RKO (cell line): ENCODE results near the gene OR4C11.

ENCODE experiments used
- DNase-seq: peaks from one replicate; pipeline ENCODE4 v3.0.0-alpha.2; 2016; ENCODE audit warnings: low spot score

The OR4C11 gene, protein sequence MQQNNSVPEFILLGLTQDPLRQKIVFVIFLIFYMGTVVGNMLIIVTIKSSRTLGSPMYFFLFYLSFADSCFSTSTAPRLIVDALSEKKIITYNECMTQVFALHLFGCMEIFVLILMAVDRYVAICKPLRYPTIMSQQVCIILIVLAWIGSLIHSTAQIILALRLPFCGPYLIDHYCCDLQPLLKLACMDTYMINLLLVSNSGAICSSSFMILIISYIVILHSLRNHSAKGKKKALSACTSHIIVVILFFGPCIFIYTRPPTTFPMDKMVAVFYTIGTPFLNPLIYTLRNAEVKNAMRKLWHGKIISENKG

DNA sequence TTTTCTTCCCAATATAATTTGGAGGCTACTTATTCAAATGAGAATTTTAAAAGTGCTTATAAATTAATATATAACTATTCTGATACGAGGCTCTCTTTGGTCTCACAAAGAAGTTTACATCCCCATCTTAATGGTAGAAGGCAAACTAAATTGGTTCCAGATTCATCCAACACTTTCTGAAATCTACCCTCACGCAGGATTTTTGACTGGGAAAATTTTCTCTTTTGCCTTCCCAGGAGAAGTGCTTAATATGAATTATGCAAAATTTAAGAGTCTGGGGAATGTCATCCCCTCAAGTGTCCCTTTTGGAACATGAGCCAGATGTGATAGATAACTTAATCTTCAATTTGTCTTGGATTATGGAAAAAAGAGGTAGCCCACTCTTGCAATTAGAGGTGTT, at the start of gene OR4C11:
OR4C11 (minus strand) TSS at position 101 of the 400 bp plus-strand sequence. CDS start 3,272 bp downstream, outside the sequence.
- no peak for DNase-seq

DNA sequence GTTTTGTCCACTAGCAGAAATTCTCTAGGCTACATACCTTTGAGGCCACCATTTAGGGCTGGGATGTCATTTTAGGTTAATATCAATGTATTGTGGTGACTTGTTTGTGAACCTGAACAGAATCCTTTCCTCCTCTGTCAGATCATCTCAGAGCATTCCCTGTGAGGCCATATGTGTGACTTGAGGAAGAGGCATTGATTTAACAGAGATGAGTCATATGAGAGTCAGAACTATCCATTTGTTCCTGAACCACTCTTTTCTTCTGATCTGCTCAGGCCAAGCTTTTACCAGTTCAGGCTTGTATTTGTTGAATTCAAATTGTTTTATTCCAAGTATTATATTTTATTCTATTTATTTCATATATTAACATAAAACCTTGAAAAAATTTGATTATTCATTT, 47.7 kb upstream of the OR4C11 start:
- DNase-seq: peak; percentile 2

DNA sequence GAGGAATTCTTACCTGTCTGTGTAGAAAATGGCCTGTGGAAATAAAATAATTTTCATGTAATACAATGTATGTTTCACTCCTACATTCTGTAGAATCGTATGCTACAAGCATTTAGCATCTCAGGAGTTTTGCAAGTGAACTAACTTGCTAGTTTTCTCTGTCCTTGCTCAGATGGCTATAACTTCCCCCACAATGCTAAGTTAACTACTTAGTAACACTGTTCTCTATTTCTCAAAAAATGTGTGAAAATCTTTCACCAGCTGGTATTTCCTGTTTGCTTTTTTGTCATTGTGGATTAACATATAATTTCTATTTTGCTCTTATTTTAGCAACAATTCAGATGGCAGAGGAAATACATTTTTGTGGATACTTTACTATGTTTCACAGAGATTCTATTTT, 45.1 kb upstream of the OR4C11 start:
- no peak for DNase-seq

DNA sequence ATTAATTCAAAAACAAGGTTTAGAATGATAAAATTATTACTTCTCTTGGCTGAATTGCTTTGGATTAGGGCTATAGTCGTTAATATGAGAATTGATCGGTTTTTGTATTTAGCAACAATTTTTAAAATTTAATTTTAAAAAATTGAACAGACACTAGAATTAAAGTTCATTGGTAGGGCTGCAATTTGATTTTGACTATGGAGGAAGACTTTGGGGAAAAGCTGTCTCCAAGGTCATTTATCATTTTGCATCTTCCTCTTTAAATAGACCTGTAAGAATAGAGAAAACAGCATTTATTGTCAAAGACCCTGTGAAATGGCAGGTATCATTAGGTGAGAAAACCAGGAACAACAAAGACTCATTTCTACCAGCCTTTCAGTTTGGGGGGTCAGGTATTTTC, 40.6 kb upstream of the OR4C11 start, which contains the start of gene OR4S2:
OR4S2 (plus strand) TSS at position 301 of the 400 bp plus-strand sequence. CDS start 2,577 bp downstream, outside the sequence.
- DNase-seq: no peak

DNA sequence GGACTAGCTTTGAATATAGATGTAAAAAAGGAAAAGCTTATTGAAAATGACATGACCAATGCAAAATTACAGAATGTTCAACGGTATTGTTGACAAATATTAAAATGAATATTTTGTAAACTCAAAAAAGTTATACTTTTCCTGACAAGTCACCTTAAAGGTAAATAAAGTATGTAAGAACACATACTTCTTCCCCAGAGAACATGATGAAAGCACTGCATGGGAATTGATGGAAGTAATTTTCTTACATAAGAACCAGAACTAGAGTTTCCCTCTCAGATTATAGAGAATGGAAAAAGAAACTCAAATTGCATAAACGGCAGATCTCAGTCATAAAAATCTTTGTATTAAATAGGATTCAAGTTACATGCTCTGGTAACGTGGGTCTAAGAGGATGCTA, 27.4 kb upstream of the OR4C11 start, which contains the start of gene OR4P4:
OR4P4 (plus strand) TSS at position 301 of the 400 bp plus-strand sequence.
- no peak for DNase-seq

DNA sequence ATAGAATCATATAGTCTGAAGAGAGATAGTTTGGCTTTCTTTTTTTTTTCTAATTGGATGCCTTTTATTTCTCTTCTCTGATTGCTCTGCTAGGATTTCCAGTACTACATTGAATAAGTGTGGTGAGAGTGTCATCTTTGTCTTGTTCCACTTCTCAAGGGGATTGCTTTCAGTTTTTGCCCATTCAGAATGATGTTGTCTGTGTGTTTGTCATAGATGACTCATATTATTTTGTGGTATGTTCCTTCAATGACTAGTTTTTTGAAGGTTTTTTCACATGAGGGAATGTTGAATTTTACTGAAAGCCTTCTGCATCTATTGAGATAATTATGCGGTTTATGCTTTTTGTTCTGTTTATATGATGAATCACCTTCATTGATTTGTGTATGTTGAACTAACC, 17.1 kb upstream of the OR4C11 start:
- peak; percentile 16 for DNase-seq

DNA sequence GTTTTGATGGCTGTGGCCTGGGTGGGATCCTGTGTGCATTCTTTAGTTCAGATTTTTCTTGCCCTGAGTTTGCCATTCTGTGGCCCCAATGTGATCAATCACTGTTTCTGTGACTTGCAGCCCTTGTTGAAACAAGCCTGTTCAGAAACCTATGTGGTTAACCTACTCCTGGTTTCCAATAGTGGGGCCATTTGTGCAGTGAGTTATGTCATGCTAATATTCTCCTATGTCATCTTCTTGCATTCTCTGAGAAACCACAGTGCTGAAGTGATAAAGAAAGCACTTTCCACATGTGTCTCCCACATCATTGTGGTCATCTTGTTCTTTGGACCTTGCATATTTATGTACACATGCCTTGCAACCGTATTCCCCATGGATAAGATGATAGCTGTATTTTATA, 34.9 kb downstream of the OR4C11 start:
- DNase-seq: no peak

DNA sequence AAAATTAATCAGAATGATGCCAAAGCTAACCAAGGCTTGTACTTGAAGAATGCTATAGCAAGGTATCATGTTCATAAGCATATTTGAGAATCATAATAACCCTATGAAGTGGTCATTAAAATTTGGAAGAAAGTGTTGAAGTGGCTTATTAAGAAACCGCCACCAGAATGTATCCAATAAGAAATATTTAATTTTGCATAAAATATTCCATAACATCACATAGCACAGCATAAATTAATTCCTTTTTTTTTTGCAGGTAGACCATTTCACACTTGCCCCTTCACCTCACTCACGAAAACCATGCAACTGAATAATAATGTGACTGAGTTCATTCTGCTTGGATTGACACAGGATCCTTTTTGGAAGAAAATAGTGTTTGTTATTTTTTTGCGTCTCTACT, 35.6 kb downstream of the OR4C11 start, which contains the start of gene OR4C16:
OR4C16 (plus strand) TSS at position 301 of the 400 bp plus-strand sequence; CDS start at position 301, 0 bp downstream.
- no peak for DNase-seq

DNA sequence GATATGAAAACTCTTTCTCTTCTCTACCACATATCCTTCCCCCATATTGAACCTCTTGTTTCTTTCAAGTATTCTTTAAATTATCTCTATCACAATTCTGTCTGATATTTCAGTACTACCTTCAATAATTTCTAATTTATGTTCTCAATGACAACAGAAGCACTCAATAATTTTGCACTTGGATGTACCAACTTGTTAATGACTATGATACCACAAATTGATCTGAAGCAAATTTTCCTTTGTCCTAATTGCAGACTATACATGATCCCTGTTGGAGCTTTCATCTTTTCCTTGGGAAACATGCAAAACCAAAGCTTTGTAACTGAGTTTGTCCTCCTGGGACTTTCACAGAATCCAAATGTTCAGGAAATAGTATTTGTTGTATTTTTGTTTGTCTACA, 53.3 kb downstream of the OR4C11 start, which contains the start of gene OR4C15:
OR4C15 (plus strand) TSS at position 301 of the 400 bp plus-strand sequence; CDS start at position 301, 0 bp downstream.
- no peak for DNase-seq
